ENCODE measurements around the gene GCSH. TPM values are rescaled to one million over a fixed set of nuclear protein-coding genes. Genes with fewer than 3 reads are reported as not detected.

The GCSH gene
- total RNA-seq, 1 experiment from 2014 or later, result 109 TPM

DNA sequence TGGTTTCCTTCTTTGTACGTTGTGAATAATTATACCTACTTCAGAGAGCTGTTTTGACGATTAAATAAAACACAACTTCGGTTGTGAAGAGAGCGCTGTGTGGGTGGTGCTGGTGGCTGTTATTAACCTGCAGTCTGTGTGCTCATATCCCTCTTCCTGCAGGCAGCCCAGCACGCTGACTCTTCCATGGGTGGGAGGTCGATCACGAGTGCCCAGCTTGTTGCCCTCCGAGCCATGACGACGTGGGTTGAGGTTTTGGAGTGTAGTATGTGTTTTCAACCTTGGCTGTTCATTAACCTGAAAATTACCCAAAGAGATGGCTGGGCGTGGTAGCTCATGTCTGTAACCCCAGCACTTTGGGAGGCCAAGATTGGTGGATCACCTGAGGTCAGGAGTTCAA, 11.3 kb upstream of the GCSH start:
- peak overlapping the region; percentile 87 for H3K27ac Mint-ChIP-seq (ENCODE audit: unreplicated experiment)
- peaks cover 10% of the 10 kb centered on the region for H3K36me3 Mint-ChIP-seq (ENCODE audit: insufficient read depth, unreplicated experiment)
- peaks cover 18% of the 10 kb centered on the region for H3K4me1 Mint-ChIP-seq (ENCODE audit: low read depth, unreplicated experiment)
- H3K9me3 Mint-ChIP-seq (ENCODE audit: low read depth, unreplicated experiment), result no peaks in the 10 kb centered on the region
- peak; percentile 40 for DNase-seq
- intact Hi-C loops (cut with micrococcal nuclease; ENCODE audit: unreplicated experiment), result no loop called here
- H3K27me3 Mint-ChIP-seq (ENCODE audit: unreplicated experiment), result no peaks in the 10 kb centered on the region
- peak overlapping the region; percentile 44 for H3K4me3 Mint-ChIP-seq (ENCODE audit: low read depth, unreplicated experiment)
- TF ChIP-seq, protein P1, sequence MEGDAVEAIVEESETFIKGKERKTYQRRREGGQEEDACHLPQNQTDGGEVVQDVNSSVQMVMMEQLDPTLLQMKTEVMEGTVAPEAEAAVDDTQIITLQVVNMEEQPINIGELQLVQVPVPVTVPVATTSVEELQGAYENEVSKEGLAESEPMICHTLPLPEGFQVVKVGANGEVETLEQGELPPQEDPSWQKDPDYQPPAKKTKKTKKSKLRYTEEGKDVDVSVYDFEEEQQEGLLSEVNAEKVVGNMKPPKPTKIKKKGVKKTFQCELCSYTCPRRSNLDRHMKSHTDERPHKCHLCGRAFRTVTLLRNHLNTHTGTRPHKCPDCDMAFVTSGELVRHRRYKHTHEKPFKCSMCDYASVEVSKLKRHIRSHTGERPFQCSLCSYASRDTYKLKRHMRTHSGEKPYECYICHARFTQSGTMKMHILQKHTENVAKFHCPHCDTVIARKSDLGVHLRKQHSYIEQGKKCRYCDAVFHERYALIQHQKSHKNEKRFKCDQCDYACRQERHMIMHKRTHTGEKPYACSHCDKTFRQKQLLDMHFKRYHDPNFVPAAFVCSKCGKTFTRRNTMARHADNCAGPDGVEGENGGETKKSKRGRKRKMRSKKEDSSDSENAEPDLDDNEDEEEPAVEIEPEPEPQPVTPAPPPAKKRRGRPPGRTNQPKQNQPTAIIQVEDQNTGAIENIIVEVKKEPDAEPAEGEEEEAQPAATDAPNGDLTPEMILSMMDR (IDR thresholded peaks at IDR 0.05; ENCODE audit: unreplicated experiment), result no peak
- no TSS peak for BruUV-seq (replicated peaks)
- CTCF ChIA-PET, result interaction anchor here (0.7 to 0.8 kb wide), 2 partner anchors 37 to 72 kb away, joined by 3 to 5 read pairs; partner anchors contain the start of gene ATMIN

DNA sequence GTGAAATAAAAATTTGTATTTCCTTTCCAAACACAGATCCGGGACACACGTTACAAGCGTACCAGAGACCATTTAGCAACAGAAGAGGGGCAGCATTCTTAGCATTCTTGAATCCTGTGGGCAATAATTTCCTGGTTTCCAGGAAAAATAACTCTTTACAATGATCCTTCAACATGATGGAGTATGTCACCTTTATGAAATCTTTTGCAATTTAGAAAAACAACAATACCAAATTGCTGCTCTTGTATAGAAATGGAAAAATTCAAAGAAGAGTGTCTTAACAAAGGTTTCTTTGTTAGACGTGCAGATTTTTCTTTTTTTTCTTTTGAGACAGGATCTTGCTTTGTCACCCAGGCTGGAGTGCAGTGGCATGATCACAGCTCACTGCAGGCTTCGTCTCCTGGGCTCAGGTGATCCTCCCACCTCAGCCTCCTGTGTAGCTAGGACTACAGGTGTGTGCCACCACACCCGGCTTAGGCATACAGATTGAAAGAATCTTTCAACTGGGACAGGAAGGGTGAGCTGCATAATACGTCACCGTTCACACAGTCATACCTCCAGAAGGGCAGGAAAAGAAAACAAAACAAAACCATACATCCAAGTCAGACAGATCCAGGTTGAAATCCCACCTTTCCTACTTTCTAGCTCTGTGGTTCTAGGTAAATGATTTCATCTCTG, 10.8 kb upstream of the GCSH start:
- H3K9me3 Mint-ChIP-seq (ENCODE audit: low read depth, unreplicated experiment), result no peaks in the 10 kb centered on the region
- H3K4me3 Mint-ChIP-seq (ENCODE audit: low read depth, unreplicated experiment), result peak overlapping the region; percentile 44
- CTCF ChIA-PET, result interaction anchor here (0.7 to 0.8 kb wide), 2 partner anchors 37 to 71 kb away, joined by 3 to 5 read pairs; partner anchors contain the start of gene ATMIN
- no TSS peak for BruUV-seq (replicated peaks)
- peak overlapping the region; percentile 87 for H3K27ac Mint-ChIP-seq (ENCODE audit: unreplicated experiment)
- H3K36me3 Mint-ChIP-seq (ENCODE audit: insufficient read depth, unreplicated experiment), result peaks cover 10% of the 10 kb centered on the region
- no peaks in the 10 kb centered on the region for H3K27me3 Mint-ChIP-seq (ENCODE audit: unreplicated experiment)
- H3K4me1 Mint-ChIP-seq (ENCODE audit: low read depth, unreplicated experiment), result peaks cover 18% of the 10 kb centered on the region
- intact Hi-C loops (cut with micrococcal nuclease; ENCODE audit: unreplicated experiment), result no loop called here
- TF ChIP-seq, protein P1 (IDR thresholded peaks at IDR 0.05; ENCODE audit: unreplicated experiment), result no peak
- DNase-seq, result peak; percentile 43

DNA sequence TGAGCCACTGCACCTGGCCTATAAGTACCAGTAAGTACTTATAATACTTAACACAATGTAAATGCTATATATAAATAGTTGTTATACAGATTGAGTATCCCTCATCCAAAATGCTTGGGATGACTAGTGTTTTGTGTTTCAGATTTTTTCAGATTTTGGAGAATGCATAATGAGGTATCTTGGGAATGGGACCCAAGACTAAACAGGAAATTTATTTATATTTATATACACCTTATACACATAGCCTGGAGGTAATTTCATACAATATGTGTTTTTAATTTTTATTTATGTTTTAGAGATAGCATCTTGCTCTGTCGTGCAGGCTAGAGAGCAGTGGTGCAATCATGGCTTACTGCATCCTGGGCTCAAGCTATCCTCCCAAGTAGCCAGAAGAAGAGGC, 9.8 kb upstream of the GCSH start:
- H3K27ac Mint-ChIP-seq (ENCODE audit: unreplicated experiment), result no peak overlapping the region
- no peaks in the 10 kb centered on the region for H3K27me3 Mint-ChIP-seq (ENCODE audit: unreplicated experiment)
- no peak overlapping the region for H3K4me3 Mint-ChIP-seq (ENCODE audit: low read depth, unreplicated experiment)
- no TSS peak for BruUV-seq (replicated peaks)
- CTCF ChIA-PET, result no interaction called here
- peaks cover 18% of the 10 kb centered on the region for H3K4me1 Mint-ChIP-seq (ENCODE audit: low read depth, unreplicated experiment)
- DNase-seq, result no peak
- intact Hi-C loops (cut with micrococcal nuclease; ENCODE audit: unreplicated experiment), result no loop called here
- peaks cover 10% of the 10 kb centered on the region for H3K36me3 Mint-ChIP-seq (ENCODE audit: insufficient read depth, unreplicated experiment)
- H3K9me3 Mint-ChIP-seq (ENCODE audit: low read depth, unreplicated experiment), result no peaks in the 10 kb centered on the region
- TF ChIP-seq, protein P1 (IDR thresholded peaks at IDR 0.05; ENCODE audit: unreplicated experiment), result no peak

DNA sequence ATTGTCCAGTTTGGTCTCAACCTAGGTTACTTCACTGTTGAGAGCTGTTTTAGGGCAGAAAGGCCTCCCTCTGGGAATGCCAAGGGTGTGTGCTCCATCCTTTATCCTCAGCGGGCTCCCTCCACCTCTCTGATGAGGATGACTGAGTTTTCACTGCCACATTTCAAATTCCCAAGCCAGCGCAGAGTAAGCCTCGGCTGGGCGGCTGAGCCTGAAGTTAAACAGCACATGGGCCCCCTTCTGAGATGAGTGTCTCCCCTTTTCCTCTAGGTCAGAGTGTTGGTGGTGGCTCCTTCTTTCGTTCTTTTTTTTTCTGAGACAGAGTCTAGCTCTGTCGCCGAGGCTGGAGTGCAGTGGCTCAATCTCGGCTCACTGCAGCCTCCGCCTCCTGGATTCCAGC, 5.5 kb upstream of the GCSH start:
- no peak for DNase-seq
- Mint-ChIP-seq H3K4me3 (ENCODE audit: low read depth, unreplicated experiment) (no peak overlapping the region), H3K4me1 (ENCODE audit: low read depth, unreplicated experiment) (peaks cover 21% of the 10 kb centered on the region), H3K9me3 (ENCODE audit: low read depth, unreplicated experiment) (no peaks in the 10 kb centered on the region), H3K27me3 (ENCODE audit: unreplicated experiment) (no peaks in the 10 kb centered on the region), H3K36me3 (ENCODE audit: insufficient read depth, unreplicated experiment) (peaks cover 1% of the 10 kb centered on the region), H3K27ac (ENCODE audit: unreplicated experiment) (no peak overlapping the region)
- no TSS peak for BruUV-seq (replicated peaks)
- CTCF ChIA-PET, result no interaction called here
- intact Hi-C loops (cut with micrococcal nuclease; ENCODE audit: unreplicated experiment), result no loop called here
- TF ChIP-seq, protein P1 (IDR thresholded peaks at IDR 0.05; ENCODE audit: unreplicated experiment), result no peak

Measured in Calu3 (cell line).